ENCODE measurements around the gene RASGRP3. TPM values are rescaled to one million over a fixed set of nuclear protein-coding genes. Genes with fewer than 3 reads are reported as not detected.

Gene RASGRP3
- total and polyA plus RNA-seq, 2 donors (not counting 3 experiments of a cell fraction or from before 2014, with no cell fraction given): 16.0 to 39.6 TPM

- H3K36me3 ChIP-seq (ENCODE audit: control insufficient read depth in 2 of 2, extremely low read depth in 1 of 2, insufficient read depth in 2 of 2, low read length in 2 of 2): no peaks in the 10 kb centered on the region
- peaks cover 5 to 17% of the 10 kb centered on the region in 2 experiments for H3K27me3 ChIP-seq (ENCODE audit: control insufficient read depth in 2 of 2, insufficient read depth in 2 of 2, low read length in 2 of 2)
- ChIA-PET POLR2A (no interaction called here), CTCF (no interaction called here)
- H3K27ac ChIP-seq (ENCODE audit: insufficient read depth, low read depth, low read length): no peak overlapping the region
- TF ChIP-seq JUN (IDR thresholded peaks at IDR 0.05; ENCODE audit: borderline replicate concordance, insufficient read depth, insufficient read length, low read depth): no peak
- TF ChIP-seq GATA2 (IDR thresholded peaks at IDR 0.05; ENCODE audit: insufficient read depth, insufficient read length, low read depth, low read length): no peak
- TF ChIP-seq POLR2AphosphoS5 (IDR thresholded peaks at IDR 0.05; ENCODE audit: insufficient read depth, low read depth, low read length): no peak
- TF ChIP-seq MYC (IDR thresholded peaks at IDR 0.05; ENCODE audit: low read depth, low read length): no peak
- no peak for TF ChIP-seq POLR2A (IDR thresholded peaks at IDR 0.05; ENCODE audit: low read depth, low read length)
- no peak for TF ChIP-seq CTCF (IDR thresholded peaks at IDR 0.05; ENCODE audit: extremely low read depth in 1 of 2, insufficient read depth in 1 of 2, low read depth in 1 of 2, low read length in 2 of 2)
- TF ChIP-seq EZH2 (IDR thresholded peaks at IDR 0.05; ENCODE audit: borderline replicate concordance, low read depth, low read length, severe bottlenecking): no peak
- TF ChIP-seq FOS (IDR thresholded peaks at IDR 0.05; ENCODE audit: borderline replicate concordance, insufficient read depth, low read length): no peak
- TF ChIP-seq MAX (IDR thresholded peaks at IDR 0.05; ENCODE audit: insufficient read depth, insufficient read length): no peak
- H3K4me2 ChIP-seq (ENCODE audit: insufficient read depth, low read length): no peak overlapping the region
- no peaks in the 10 kb centered on the region for H3K9me1 ChIP-seq (replicated peaks; ENCODE audit: control insufficient read depth, extremely low read depth, insufficient read depth, low read length)
- no peak overlapping the region for H3K9ac ChIP-seq (replicated peaks; ENCODE audit: extremely low read depth, insufficient read depth, low read length)
- H2AFZ ChIP-seq (ENCODE audit: low read depth, low read length): no peak overlapping the region
- dilution Hi-C loops (cut with MboI; ENCODE audit: extremely low pct_ligation_motif_present, low sequenced_read_pairs): no loop called here
- no peaks in the 10 kb centered on the region for H3K9me3 ChIP-seq (replicated peaks; ENCODE audit: control insufficient read depth, insufficient read depth, low read length)
- no TSS peak for BruUV-seq (replicated peaks)
- H3K79me2 ChIP-seq (ENCODE audit: control insufficient read depth, insufficient read depth, low read length): no peaks in the 10 kb centered on the region
- DNase-seq (ENCODE audit: low read depth, low spot score) (no peak), FAIRE-seq (no peak)
- H4K20me1 ChIP-seq (replicated peaks; ENCODE audit: control insufficient read depth, extremely low read depth, insufficient read depth, low read length): no peaks in the 10 kb centered on the region
- intact Hi-C loops (cut with micrococcal nuclease): no loop called here
- no peak overlapping the region for H3K4me3 ChIP-seq (replicated peaks in 1 of 3; ENCODE audit: insufficient read depth in 1 of 3, low read depth in 1 of 3, low read length in 3 of 3)
- peaks cover 25% of the 10 kb centered on the region for H3K4me1 ChIP-seq (ENCODE audit: control insufficient read depth, extremely low read depth, insufficient read depth, low read length)
Observed at GRCh38 chr2:33500177-33500576, 23.7 kb downstream of the RASGRP3 start.

Data from endothelial cell of umbilical vein (primary cell).